HG02870 (cell line): ENCODE measurements around the gene DERA.
"Not testable (repeated sequence)": the region's sequence is repeated elsewhere in the genome, so short reads cannot be mapped to it uniquely, and the experiment has no call there.

Experiments
- ATAC-seq: cut with Tn5 transposase; IDR thresholded peaks from one replicate; pipeline ENCODE4 v1.9.1; 2021; ENCODE audit warnings: mild to moderate bottlenecking, moderate library complexity; ENCODE audit not compliant: unreplicated experiment

The DERA gene

DNA sequence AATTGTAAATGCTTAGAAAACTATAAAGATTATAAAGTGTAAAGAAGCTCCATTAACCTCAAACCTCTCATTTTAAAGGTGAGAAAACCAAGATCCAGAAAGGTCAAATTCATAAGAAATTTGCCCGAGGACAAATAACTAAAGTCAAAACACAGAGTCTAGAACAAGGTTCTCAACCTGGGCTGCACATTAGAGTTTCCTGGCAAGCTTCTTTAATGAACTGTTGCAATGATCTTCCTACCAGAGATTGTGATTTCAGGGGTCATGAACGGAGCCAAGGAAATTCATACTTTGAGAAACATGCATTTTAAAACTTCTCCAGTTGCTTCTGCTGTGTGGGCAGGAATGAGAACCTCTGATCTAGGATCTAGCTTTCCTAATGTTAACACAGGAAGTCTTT is 86.8 kb downstream of the DERA start:
- no peak for ATAC-seq

DNA sequence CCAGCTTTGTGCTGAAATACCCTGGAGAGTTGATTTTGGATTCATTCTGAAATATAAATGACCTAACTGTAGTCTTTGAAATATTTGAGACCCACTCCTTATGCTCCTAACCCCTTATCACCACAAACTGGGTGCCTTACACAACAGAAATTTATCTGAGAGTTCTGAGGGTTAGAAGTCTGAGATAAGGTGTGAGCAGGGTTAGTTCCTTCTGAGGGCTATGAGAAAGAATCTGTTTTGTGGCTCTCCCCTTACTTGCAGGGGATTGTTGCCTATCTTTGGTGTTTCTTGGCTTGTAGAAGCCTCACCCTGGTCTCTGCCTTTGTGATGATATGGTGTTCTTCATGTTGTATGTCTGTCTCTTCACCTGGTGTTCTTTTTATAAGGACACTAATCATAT is 91.7 kb downstream of the DERA start:
- ATAC-seq = no peak

GRCh38 chr12:16003460-16003859 is 92.3 kb downstream of the DERA start:
- ATAC-seq = no peak

DNA sequence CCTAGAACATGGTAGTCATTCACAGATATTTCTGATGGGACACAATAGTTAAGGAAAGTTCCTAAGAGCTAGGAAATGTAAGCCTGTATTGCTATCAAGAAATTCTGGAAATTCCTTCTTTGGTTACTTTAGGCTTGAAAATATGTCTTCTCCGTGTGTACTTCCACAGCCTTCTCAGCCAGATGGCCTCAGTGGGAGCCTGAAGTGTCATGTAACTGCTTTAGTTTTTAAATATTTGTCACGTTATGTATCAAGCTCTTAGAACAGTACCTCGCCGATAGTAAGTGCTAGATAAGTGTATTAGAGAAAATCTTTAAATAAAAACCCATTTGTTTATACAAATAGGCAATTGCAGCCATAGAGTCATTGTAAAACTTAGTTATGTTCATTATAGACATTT is 95.6 kb downstream of the DERA start:
- no peak for ATAC-seq

GRCh38 chr12:16008421-16008824 is 97.3 kb downstream of the DERA start:
- no peak for ATAC-seq

DNA sequence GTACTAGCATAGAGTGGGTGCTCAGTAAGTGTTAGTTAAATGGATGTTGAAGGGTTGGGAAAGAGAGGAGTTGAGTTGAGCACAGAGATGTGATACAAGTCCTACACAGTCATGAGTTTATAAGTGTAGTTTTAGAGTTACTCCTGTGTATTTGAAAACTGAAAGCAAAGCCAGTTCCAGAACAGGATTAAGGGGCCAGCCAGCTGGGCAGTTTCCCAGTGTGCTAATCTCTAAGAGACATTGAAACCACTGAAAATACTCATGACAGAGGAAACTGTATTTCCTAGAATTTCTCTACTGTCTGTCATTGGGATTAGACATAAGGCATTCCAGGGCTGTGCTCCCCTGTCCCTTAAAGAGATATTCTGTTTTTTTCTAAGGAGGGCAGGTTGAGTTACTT is 101.0 kb downstream of the DERA start:
- no peak for ATAC-seq

DNA sequence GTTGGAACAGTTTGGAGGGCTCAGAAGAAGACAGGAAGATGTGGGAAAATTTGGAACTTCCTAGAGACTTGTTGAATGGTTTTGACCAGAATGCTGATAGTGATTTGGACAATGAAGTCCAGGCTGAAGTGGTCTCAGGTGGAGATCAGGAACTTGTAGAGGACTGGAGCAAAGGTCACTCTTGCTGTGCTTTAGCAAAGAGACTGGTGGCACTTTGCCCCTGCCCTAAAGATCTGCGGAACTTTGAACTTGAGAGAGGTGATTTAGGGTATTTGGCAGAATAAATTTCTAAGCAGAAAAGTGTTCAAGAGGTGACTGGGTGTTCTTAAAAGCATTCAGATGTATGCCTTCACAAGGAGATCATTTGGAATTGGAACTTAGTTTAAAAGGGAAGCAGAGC is 102.6 kb downstream of the DERA start:
- not testable (repeated sequence) for ATAC-seq

- ATAC-seq = not testable (repeated sequence)
Measured at GRCh38 chr12:16014394-16014793, 103.3 kb downstream of the DERA start.

DNA sequence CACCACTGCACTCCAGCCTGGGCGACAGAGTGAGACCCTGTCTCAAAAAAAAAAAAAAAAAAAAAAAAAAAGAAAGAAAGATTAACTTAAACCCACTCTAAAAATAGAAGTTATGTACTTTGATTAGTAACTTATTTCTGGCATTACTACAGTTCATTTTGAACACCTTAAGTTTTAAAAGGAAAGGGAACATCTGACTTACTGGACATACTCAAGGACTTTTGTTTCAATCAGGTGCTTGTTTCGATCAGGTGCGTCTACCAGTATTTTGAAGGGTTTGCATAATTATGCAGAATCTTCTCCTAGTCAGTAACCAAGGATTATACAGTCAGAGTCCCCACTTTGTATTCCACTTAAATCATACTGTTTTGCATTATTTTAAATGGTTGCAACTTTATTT is 105.6 kb downstream of the DERA start:
- no peak for ATAC-seq

- no peak for ATAC-seq
Measured at GRCh38 chr12:16018306-16018705, 107.2 kb downstream of the DERA start.

DNA sequence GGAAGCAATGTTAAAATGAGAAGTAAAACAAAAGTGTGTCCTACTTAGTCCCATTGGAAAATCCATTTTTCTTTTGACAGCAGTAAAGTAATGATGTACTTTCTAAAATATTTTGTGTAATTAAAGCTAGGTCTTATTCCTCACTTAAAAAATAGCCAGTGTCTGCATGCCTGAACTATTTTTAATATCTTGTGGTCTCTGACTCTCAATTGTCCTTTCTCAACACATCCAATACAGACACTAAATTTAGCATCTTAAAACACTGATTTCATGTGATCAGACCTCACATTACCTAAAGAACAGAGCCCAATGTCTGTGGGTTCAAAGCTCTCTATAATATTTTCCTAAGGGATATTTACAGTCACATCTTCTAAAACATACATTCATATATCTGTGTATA is 108.0 kb downstream of the DERA start:
- ATAC-seq = no peak

GRCh38 chr12:16020031-16020430 is 108.9 kb downstream of the DERA start:
- no peak for ATAC-seq

DNA sequence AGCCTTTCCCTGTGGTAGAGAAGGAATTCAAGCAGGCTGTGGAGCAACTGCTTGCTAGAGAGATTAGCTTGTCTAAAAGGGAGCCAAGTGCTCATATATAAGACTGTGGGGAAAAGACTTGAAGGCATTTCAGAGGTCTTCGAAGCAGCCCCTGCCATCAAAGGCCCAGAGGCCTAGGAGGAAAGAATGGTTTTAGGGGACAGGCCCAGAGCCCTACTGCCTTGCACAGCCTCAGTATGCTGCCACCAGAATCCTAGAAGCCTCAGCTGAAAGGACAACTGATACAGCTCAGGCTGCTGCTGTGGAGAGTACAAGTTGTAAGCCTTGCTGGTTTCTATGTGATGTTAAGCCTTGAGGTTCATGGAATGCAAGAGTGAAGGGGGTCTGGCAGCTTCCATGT is 109.9 kb downstream of the DERA start:
- no peak for ATAC-seq

DNA sequence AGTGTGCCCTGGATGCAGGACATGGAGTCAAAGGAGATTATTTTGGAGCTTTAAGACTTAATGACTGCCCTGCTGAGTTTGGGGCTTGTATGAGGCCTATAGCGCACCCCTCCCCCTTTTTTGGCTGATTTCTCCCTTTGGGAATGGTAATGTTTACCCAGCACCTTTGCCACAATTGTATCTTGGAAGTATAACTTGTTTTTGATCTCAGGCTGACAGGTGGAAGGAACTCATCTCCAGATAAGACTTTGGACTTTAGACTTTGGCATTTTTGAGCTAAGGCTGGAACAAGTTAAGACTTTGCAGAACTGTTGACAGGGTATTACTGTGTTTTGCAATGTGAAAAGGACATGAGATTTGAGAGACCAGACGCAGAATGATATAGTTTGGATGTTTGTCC is 110.5 kb downstream of the DERA start:
- ATAC-seq = no peak

GRCh38 chr12:16027002-16027401 is 115.9 kb downstream of the DERA start:
- no peak for ATAC-seq

GRCh38 chr12:16030744-16031143 is 119.6 kb downstream of the DERA start:
- ATAC-seq = no peak

- no peak for ATAC-seq
Measured at GRCh38 chr12:16034136-16034817, 123.1 kb downstream of the DERA start.

GRCh38 chr12:16036073-16036472 is 124.9 kb downstream of the DERA start:
- ATAC-seq = no peak

- ATAC-seq = no peak
Measured at GRCh38 chr12:16037533-16037932, 126.4 kb downstream of the DERA start.

GRCh38 chr12:16043480-16043879 is 132.3 kb downstream of the DERA start:
- no peak for ATAC-seq

DNA sequence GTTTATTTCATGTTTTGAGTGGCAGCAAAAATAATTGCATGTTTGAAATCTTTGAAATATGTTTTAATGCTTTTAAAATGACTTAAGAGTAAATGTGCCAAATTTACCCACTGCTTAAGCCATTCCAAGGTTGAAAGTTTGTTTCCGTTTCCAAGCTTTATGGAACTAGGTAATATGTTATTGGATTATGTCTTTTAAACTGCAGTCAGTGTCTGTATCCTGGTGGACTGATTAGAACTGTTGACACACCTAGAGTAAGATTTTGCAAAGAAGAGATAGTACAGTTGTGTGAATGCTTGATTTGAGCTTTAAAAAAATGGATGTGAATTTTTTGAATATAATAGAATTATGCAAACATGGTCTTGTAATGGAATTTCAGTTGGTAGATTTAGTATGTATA is 135.1 kb downstream of the DERA start:
- no peak for ATAC-seq

- ATAC-seq = no peak
Measured at GRCh38 chr12:16048511-16048910, 137.4 kb downstream of the DERA start.

DNA sequence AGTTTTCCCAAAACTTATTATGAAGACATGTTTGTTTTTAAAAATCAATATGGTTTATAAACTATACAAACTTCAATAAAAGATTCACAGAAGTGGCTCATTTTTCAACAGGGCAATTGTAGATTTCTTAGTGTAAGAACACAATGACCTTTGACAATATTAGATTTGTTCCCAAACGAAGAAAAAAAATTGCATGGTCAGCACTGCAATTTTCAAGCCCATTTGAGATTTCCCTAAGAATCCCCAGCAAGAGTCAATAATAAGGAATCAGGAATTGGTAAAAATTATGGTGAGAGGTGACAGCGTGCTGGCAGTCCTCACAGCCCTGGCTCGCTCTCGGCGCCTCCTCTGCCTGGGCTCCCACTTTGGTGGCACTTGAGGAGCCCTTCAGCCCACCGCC is 145.8 kb downstream of the DERA start:
- ATAC-seq = no peak
